ENCODE data around the gene S100A12.

The S100A12 gene

GRCh38 chr1:153365696-153366095 is 9.7 kb downstream of the S100A12 start:
- DNase-seq, result no peak

DNA sequence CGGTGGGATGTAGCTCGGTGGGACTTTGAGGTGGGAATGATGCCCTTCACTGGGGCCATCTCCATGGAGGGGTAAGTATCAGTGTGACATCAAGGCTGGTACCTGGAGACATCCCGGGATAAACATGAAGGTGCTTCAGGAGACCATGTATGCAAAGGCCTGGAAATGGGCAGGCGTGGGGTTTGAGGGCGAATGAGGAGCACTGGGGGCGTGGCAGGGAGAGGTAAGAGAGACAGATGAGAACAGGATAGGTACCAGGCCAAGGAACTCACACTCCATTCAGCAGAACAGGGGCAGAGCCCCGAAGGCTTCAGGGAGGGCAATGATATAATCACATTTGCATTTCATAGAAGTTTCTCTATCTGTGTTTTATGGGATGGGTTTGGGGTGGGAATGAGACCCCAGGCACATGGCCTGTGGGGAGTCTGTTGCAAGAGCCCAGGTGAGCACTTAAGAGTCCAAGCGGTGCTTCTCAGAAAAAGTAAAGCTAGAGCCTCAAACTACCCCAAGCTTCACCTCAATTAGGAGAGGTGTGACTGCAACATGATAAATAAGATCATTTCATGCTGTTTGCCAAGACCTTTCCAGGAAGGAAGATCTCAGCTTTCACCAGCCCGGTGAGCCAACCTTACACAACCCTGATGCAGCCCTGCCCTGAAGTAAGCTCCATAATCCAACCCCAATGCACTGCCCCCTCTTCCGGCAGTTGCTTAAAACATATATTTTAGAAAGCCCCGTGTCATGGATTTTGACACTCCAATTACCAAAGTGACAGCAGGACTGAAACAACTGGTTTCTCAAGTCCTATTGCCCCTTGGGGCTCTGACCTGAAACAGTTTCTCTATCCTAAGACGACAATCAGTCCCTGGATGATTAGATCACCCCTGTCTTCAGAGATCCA is 10.4 kb downstream of the S100A12 start:
- DNase-seq, result no peak

DNA sequence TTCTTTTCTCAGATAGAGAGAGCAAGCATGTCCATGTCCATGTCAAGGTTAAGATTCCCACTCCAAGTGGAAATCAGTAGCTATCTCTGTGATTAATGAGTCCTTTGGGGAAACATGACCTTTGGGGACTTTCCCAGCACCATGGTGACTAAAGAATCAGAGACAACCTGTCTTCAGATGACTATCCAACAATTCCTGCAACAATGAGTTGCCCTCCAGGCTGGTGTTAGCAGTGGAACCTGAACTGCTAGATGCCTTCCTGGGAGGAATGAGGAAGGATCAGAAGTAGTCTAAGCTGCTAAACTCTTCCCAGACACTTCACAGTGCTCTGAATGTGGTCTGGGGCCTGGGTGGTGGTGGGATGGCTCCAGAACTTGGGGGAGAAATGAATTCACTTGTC is 11.3 kb downstream of the S100A12 start:
- no peak for DNase-seq

DNA sequence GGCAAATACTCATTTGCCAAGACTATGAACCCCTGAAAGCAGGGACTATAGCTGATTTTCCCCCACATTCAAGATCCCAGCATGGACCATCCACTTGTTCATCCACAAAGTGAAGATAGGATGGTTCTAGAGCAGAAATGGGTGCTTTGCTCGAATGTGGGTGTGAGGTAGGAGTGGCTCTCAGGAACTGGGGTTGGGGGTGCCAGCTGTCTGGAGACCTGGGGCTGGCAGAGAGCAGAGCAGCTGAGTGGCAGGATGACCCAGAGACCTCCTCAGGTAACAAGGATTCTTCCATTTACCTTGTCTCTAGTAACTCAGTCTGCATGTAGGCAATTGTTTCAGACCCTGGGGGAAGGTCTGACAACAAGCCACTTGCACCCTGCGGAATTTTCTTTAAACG is 11.8 kb downstream of the S100A12 start:
- no peak for DNase-seq

GRCh38 chr1:153362187-153362775 is 13.1 kb downstream of the S100A12 start:
- peak; percentile 86 for DNase-seq

- no peak for DNase-seq
Measured at GRCh38 chr1:153361480-153362109, 13.8 kb downstream of the S100A12 start.

DNA sequence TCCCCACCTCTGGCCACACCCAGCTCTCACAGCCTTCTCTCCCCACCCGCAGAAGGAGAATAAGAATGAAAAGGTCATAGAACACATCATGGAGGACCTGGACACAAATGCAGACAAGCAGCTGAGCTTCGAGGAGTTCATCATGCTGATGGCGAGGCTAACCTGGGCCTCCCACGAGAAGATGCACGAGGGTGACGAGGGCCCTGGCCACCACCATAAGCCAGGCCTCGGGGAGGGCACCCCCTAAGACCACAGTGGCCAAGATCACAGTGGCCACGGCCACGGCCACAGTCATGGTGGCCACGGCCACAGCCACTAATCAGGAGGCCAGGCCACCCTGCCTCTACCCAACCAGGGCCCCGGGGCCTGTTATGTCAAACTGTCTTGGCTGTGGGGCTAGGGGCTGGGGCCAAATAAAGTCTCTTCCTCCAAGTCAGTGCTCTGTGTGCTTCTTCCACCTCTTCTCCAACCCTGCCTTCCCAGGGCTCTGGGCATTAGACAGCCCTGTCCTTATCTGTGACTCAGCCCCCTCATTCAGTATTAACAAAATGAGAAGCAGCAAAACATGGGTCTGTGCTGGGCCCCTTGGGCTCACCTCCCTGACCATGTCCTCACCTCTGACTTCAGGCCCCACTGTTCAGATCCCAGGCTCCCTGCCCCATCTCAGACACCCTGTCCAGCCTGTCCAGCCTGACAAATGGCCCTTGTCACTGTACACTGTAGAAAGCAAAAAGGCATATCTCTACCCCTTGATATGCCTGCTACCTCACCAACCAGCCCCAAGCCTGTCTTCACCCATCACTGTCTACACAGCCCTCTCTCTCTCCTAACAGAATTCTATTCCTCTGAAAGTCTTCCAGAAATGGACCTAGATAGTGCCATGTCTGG is 14.6 kb downstream of the S100A12 start:
- DNase-seq, result no peak

DNA sequence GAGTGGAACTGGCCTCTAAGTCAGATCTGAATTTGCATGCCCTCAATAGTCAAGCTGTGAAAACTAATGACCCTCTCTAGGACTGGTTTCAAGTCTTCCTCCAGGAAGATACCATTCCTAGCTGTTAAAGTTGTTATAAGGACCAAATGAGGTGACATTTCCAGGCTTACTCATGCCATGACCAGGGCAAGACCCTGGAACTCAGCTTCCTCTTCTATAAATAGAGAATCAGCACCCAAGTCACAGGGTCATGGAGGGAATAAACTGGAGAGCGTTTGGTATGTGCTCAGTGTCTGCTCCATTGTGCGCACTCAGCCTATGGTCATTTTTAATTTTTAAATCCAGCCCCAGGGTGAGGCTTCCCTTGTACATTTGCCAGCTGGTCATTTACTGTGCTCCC is 15.2 kb downstream of the S100A12 start:
- no peak for DNase-seq

DNA sequence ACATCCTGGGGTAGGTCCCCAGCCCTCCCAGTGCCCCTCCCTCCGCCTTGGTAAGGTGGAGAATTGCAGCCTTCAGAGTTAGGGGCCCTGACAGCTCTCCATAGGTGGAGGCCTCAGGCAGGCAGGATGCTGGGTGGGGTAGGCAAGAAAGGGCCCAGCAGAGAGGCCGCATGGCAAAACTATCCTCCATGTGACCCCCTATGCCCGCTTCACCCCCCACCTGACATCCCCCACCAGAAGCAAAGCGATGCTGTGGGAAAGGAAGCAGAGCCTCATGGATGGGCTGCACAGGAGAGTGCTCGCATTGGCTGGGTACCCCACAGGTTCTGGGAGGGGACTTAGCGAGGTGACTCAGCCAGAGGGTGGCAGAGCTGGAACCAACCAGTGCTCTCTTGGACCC is 16.2 kb downstream of the S100A12 start:
- DNase-seq, result no peak

DNA sequence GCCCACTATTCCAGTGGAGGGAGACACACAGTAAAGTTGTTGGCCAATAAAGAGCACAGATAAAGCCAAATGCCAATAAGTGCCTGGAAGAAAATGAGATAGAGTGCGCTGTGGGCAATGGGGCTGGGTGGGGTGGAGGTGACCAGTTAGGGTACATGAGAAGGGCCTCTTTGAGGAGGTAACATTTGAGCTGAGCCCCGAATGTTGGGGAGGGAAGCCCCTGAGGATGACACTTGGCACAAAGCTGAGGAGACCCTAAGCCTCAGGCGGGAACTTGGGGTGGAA is 16.8 kb downstream of the S100A12 start:
- DNase-seq, result no peak

- no peak for DNase-seq
Measured at GRCh38 chr1:153357853-153358690, 17.3 kb downstream of the S100A12 start, which contains the start of gene S100A9. TSS of gene S100A9 (plus strand) at chr1:153357854. CDS start at chr1:153358284, 430 bp downstream.

- no peak for DNase-seq
Measured at GRCh38 chr1:153357076-153357852, 18.2 kb downstream of the S100A12 start.

DNA sequence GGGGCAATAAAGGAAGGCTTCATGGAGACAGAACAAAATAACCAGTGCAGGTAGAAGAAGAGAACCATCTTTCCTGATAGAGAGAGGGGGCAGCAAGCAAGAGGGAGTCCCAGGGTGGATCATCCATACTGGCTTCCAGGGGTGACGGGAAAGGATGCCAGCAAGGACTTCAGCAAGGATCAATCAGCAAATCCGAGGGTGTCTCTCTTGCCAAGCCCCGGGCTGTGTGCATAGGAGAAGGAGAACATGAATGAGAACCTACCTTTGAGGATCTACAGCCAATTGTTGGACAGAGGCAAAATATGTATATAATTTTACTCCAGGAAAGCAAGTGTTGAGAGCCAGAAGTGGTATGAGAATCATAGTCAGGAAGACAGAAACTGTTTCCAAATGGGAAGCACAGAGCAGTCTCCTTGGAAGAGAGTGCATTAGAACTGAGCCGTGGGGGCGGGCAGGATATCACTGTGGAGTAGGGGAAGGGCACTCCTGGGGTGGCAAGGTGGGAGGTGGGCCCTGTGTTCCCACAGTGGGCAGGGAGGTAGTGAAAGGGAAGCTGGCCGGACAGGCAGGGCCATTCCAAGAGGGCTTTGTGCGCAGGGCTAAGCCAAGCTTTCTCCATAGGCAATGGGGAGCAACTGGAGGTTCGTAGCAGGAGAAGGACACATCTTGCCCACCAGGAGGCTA is 18.9 kb downstream of the S100A12 start:
- DNase-seq, result no peak

DNA sequence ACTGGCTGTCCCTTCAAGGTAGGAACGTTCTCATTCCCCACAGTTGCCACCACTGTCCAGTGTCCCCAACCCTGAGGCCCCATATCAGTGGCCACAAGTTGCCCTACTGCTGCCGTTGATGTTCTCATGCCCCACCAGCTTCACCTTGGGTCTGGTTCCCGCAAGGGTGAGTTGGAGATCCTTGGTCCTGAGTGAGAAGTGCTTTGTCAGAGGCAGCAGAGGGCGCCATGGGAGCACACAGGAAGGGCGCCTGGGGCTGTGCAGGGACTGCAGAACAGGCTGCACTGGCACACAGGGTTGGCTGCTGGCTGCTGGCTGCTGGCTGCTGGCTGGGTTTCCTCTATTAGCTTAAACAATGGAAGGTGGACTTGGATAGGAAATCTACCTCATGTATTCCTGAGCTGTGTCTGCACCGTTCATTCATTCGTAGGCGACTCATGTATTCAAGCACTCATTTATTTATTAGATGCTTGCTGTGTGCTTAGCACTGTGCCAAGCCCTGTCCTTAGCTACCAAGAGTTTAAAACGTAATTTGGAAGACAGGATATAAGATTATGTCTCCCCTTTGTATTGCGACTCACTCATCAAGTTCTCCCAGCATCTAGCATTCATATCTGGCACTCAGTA is 19.9 kb downstream of the S100A12 start:
- DNase-seq, result peak; percentile 76

DNA sequence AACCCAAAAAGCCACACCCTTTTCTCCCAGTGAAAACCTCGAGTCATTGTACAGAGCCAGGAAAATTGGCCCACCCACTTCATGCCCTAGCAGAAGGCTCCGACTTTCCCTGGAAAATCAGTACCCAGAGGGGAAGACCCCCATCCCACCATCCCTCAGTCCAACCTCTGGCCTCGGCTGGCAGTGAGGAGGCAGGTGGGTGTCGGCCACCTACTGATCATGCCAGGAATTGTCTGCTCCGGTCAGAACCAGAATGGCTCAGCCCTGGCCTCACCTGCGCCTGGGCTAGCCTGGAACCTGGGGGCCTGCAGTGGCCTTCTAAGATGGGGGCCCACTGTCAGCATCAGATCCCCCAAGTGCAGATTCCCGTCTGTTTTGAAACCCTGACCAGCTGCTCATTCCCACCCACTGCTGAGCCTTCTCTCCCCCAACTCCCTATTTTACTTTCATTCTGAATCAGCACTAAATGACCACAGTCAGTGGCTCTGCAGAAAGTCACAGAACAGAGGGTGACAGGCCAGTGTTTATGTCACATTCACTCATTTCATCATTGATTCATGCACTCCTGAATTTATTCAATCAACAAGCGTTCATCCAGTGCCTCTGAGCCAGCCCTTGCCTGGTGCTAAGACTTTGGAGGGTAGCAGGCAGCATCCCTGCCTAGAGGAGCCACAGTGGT is 20.8 kb downstream of the S100A12 start:
- no peak for DNase-seq

DNA sequence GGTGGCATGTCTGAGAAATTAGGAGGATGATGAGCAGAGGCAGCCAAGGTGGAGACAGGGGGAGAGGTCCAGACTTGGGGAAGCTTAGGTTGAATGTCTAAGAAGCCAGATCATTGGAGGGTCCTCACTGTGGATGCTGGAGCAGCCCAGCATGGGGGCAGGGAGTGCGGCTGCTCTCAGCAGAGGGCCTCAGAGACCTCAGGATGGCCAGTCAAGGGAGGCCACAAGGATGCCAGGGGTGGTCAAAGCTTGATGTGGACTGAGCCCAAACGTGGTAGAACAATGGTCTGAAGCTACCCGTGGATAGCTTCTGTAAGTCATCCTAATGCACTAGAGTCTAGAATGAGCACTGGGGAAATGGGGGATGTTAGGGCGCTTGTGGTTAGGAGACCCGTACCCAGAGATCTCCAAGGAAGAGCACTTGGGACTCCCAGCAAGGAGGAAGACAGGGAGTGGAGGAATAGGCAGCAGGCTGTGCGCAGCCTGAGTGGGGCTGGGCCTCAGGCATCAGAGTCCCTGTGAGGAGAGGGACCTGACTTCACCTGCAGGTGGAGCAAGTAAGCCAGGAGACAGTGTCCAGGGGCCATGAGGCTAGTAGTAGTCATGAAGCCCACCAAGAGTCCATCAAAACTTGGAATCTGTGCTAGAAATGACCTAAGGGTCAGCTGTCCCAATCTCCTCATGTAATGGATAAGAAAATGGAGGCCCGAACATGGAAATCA is 22.0 kb downstream of the S100A12 start:
- peak; percentile 34 for DNase-seq

- DNase-seq, result peak; percentile 87
Measured at GRCh38 chr1:153352523-153352922, 22.9 kb downstream of the S100A12 start.

DNA sequence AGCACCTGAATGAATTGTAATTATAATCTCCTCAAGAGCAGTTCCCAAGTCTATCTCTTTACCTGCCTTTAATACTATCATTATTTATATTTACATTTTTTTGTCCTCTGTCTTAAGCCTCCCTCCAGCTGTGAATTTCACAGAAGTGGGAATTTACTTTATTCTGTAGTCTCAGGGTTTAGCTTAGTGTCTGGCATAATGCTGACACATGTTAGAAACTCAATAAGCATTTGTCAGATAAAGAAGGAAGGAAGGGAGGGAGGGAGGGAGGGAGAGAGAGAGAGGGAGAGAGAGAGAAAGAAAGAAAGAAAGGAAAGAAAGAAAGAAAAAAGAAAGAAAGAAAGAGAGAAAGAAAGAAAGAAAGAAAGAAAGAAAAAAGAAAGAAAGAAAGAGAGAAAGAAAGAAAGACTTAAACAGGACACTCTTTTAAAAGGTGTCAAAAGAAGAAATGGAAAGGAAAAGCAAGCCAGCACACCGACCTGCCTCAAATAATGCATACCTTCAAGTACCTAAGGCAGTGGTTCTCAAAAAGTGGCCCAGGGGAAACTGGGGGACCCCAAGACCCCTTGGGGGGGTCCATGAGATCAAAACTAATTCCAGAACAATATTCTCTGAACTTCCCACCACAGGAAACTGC is 25.0 kb downstream of the S100A12 start:
- DNase-seq, result no peak
